GM19452 (cell line): ENCODE results near the gene TTF1.

Source experiments
- ATAC-seq: cut with Tn5 transposase; IDR thresholded peaks from one replicate; pipeline ENCODE4 v1.9.1; 2021; ENCODE audit not compliant: unreplicated experiment

Gene TTF1

GRCh38 chr9:132369421-132369820, 37.2 kb downstream of the TTF1 start:
- no peak for ATAC-seq

- no peak for ATAC-seq
These were observed 38.9 kb downstream of the TTF1 start for GRCh38 chr9:132367613-132368313.

GRCh38 chr9:132366481-132366880, 40.2 kb downstream of the TTF1 start:
- ATAC-seq: no peak

- ATAC-seq: no peak
These were observed 40.7 kb downstream of the TTF1 start for GRCh38 chr9:132365986-132366385.

- ATAC-seq: no peak
These were observed 42.6 kb downstream of the TTF1 start for GRCh38 chr9:132364068-132364467.

GRCh38 chr9:132357764-132358163, 48.9 kb downstream of the TTF1 start:
- no peak for ATAC-seq

- ATAC-seq: no peak
These were observed 50.2 kb downstream of the TTF1 start for GRCh38 chr9:132356324-132356924.

GRCh38 chr9:132354637-132355355, 51.8 kb downstream of the TTF1 start, which contains the start of gene SETX:
Gene SETX, minus strand, starts transcription at chr9:132354986. Its CDS starts 5,558 bp downstream, at chr9:132349428.
- peak; percentile 81 for ATAC-seq

- no peak for ATAC-seq
These were observed 55.1 kb downstream of the TTF1 start for GRCh38 chr9:132351404-132352045.

GRCh38 chr9:132350861-132351315, 55.8 kb downstream of the TTF1 start:
- ATAC-seq: no peak

- ATAC-seq: no peak
These were observed 58.0 kb downstream of the TTF1 start for GRCh38 chr9:132348676-132349075.

GRCh38 chr9:132346177-132346576, 60.5 kb downstream of the TTF1 start:
- no peak for ATAC-seq

GRCh38 chr9:132341177-132341840, 65.3 kb downstream of the TTF1 start:
- ATAC-seq: no peak

GRCh38 chr9:132334364-132334763, 72.3 kb downstream of the TTF1 start:
- no peak for ATAC-seq

GRCh38 chr9:132333556-132333955, 73.1 kb downstream of the TTF1 start:
- no peak for ATAC-seq

GRCh38 chr9:132328580-132328979, 78.1 kb downstream of the TTF1 start:
- ATAC-seq: no peak

- ATAC-seq: no peak
These were observed 79.1 kb downstream of the TTF1 start for GRCh38 chr9:132327537-132327936.
